Cardiac fibroblast (primary cell): ENCODE data around the gene LEMD2.

Experiments used
- DNase-seq, 2 donors: peaks; one replicate each; pipeline versions ENCODE4 v3.0.0 to v3.0.0-alpha.2; 2010; ENCODE audit warnings: low read depth in 2 of 2
- H3K4me3 ChIP-seq, 2 donors: replicated peaks in 1 of 2; 1 replicate in 1 of 2; 2 replicates in 1 of 2; pipeline ENCODE4 v1.5.1; 2011; ENCODE audit warnings: low read depth in 2 of 2, low read length in 2 of 2, mild to moderate bottlenecking in 2 of 2, moderate library complexity in 1 of 2
- CTCF ChIP-seq: IDR thresholded peaks from one replicate; pipeline ENCODE4 v1.5.1; 2011; ENCODE audit warnings: low read depth, mild to moderate bottlenecking, low read length, inconsistent platforms

LEMD2 gene

GRCh38 chr6:33733709-33734007 lies 55.3 kb downstream of the LEMD2 start:
- DNase-seq = no peak
- H3K4me3 ChIP-seq = no peak overlapping the region
- TF ChIP-seq CTCF = no peak

- no peak overlapping the region for H3K4me3 ChIP-seq
- DNase-seq = no peak
- TF ChIP-seq CTCF = no peak
These were observed 55.9 kb downstream of the LEMD2 start for GRCh38 chr6:33732817-33733708.

GRCh38 chr6:33732385-33732784 lies 56.5 kb downstream of the LEMD2 start:
- TF ChIP-seq CTCF = no peak
- no peak for DNase-seq
- no peak overlapping the region for H3K4me3 ChIP-seq

- DNase-seq = no peak
- H3K4me3 ChIP-seq = no peak overlapping the region
- TF ChIP-seq CTCF = no peak
These were observed 57.1 kb downstream of the LEMD2 start for GRCh38 chr6:33731751-33732282.

GRCh38 chr6:33731035-33731434 lies 57.9 kb downstream of the LEMD2 start:
- DNase-seq = no peak
- no peak for TF ChIP-seq CTCF
- no peak overlapping the region for H3K4me3 ChIP-seq

- DNase-seq = no peak
- no peak overlapping the region for H3K4me3 ChIP-seq
- no peak for TF ChIP-seq CTCF
These were observed 58.3 kb downstream of the LEMD2 start for GRCh38 chr6:33730611-33731010.

- no peak for DNase-seq
- no peak for TF ChIP-seq CTCF
- H3K4me3 ChIP-seq = no peak overlapping the region
These were observed 59.9 kb downstream of the LEMD2 start for GRCh38 chr6:33729059-33729458.
